HCT116 (cell line): ENCODE results near the gene POLD2.

Experiments
- CBX3 ChIP-seq: IDR thresholded peaks from 2 replicates; pipeline ENCODE4 v1.6.1; 2012; ENCODE audit warnings: low read depth
- EGR1 ChIP-seq: IDR thresholded peaks from 2 replicates; pipeline ENCODE4 v1.6.1; 2012; ENCODE audit warnings: low read depth
- EZH2 ChIP-seq: fragments of 200-600 bp; sonication (generic); IDR thresholded peaks from 2 replicates; pipeline ENCODE4 v1.6.1; 2017; ENCODE audit warnings: antibody characterized with exemption, mixed run types
- EZH2phosphoT487 ChIP-seq: fragments of 200-600 bp; IDR thresholded peaks from 2 replicates; pipeline ENCODE4 v1.6.1; 2018; ENCODE audit warnings: antibody characterized with exemption, borderline replicate concordance
- POLR2A ChIP-seq: IDR thresholded peaks from 2 replicates; pipeline ENCODE4 v1.7.0; 2011; ENCODE audit warnings: borderline replicate concordance; ENCODE audit not compliant: insufficient read depth, insufficient read length; ENCODE audit errors: extremely low read depth
- POLR2AphosphoS5 ChIP-seq: IDR thresholded peaks from 2 replicates; pipeline ENCODE4 v1.6.1; 2011; ENCODE audit warnings: mild to moderate bottlenecking, low read depth, low read length, moderate library complexity
- RAD21 ChIP-seq: IDR thresholded peaks from 2 replicates; pipeline ENCODE4 v1.6.1; 2012; ENCODE audit warnings: low read depth, mild to moderate bottlenecking
- SIN3A ChIP-seq: IDR thresholded peaks from 2 replicates; pipeline ENCODE4 v1.6.1; 2012; ENCODE audit warnings: low read depth
- SP1 ChIP-seq: IDR thresholded peaks from 2 replicates; pipeline ENCODE4 v1.6.1; 2012; ENCODE audit warnings: low read depth
- TCF7L2 ChIP-seq: IDR thresholded peaks from 2 replicates; pipeline ENCODE4 v1.7.0; 2011; ENCODE audit warnings: borderline replicate concordance, inconsistent platforms; ENCODE audit not compliant: insufficient read depth, insufficient read length; ENCODE audit errors: extremely low read depth
- ZNF274 ChIP-seq: fragments of 200-500 bp; sonication (Bioruptor generic); IDR thresholded peaks from 2 replicates; pipeline ENCODE4 v1.6.1; 2014; ENCODE audit warnings: mild to moderate bottlenecking, low read depth, low read length, inconsistent platforms
- TF ChIP-seq, protein P1 (sequence below), 3 experiments: fragments of 200-600 bp in 1 of 3; sonication (generic) in 1 of 3; IDR thresholded peaks in 2 of 3; conservative IDR thresholded peaks in 1 of 3; 2 replicates each; pipeline ENCODE4 v1.5.1; 2012 to 2017; ENCODE audit warnings: low read depth in 2 of 3, low read length in 2 of 3, antibody characterized with exemption in 1 of 3, borderline replicate concordance in 1 of 3, control low read depth in 1 of 3, mild to moderate bottlenecking in 1 of 3, mixed read lengths in 1 of 3, mixed run types in 1 of 3, moderate library complexity in 1 of 3; ENCODE audit not compliant: insufficient read depth in 1 of 3
- TF ChIP-seq, protein P2 (sequence below): IDR thresholded peaks from 2 replicates; pipeline ENCODE4 v1.6.1; 2011; ENCODE audit warnings: mild to moderate bottlenecking, low read length, moderate library complexity; ENCODE audit not compliant: insufficient replicate concordance; ENCODE audit errors: extremely low read depth

DNA sequence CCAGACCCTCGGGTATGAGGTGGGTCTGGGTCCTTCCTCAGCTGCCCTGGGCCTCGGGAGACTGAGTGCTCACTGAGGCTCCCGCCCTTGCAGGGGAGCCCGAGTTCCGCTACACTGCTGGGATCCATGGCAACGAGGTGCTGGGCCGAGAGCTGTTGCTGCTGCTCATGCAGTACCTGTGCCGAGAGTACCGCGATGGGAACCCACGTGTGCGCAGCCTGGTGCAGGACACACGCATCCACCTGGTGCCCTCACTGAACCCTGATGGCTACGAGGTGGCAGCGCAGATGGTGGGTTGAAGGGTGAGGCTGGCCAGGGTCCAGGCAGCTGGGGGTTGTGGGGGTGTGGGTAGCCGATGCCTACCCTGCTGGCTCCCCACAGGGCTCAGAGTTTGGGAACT lies 11.6 kb downstream of the POLD2 start:
- TF ChIP-seq POLR2AphosphoS5 (no peak), SIN3A (no peak), EZH2 (no peak), EZH2phosphoT487 (no peak), RAD21 (no peak), SP1 (no peak), TCF7L2 (no peak), ZNF274 (no peak), POLR2A (no peak), CBX3 (no peak), EGR1 (no peak)
- TF ChIP-seq, protein P1, sequence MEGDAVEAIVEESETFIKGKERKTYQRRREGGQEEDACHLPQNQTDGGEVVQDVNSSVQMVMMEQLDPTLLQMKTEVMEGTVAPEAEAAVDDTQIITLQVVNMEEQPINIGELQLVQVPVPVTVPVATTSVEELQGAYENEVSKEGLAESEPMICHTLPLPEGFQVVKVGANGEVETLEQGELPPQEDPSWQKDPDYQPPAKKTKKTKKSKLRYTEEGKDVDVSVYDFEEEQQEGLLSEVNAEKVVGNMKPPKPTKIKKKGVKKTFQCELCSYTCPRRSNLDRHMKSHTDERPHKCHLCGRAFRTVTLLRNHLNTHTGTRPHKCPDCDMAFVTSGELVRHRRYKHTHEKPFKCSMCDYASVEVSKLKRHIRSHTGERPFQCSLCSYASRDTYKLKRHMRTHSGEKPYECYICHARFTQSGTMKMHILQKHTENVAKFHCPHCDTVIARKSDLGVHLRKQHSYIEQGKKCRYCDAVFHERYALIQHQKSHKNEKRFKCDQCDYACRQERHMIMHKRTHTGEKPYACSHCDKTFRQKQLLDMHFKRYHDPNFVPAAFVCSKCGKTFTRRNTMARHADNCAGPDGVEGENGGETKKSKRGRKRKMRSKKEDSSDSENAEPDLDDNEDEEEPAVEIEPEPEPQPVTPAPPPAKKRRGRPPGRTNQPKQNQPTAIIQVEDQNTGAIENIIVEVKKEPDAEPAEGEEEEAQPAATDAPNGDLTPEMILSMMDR (IDR thresholded peaks at IDR 0.05 in 2 of 3, conservative IDR thresholded peaks at IDR 0.05 in 1 of 3; ENCODE audit: borderline replicate concordance in 1 of 3, insufficient read depth in 1 of 3, low read depth in 2 of 3, low read length in 2 of 3), result no peak
- TF ChIP-seq, protein P2, sequence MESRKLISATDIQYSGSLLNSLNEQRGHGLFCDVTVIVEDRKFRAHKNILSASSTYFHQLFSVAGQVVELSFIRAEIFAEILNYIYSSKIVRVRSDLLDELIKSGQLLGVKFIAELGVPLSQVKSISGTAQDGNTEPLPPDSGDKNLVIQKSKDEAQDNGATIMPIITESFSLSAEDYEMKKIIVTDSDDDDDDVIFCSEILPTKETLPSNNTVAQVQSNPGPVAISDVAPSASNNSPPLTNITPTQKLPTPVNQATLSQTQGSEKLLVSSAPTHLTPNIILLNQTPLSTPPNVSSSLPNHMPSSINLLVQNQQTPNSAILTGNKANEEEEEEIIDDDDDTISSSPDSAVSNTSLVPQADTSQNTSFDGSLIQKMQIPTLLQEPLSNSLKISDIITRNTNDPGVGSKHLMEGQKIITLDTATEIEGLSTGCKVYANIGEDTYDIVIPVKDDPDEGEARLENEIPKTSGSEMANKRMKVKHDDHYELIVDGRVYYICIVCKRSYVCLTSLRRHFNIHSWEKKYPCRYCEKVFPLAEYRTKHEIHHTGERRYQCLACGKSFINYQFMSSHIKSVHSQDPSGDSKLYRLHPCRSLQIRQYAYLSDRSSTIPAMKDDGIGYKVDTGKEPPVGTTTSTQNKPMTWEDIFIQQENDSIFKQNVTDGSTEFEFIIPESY, result no peak
